Thymus (tissue), 14 donors: ENCODE results near the gene ADAMTS1. TPM values are rescaled to one million over a fixed set of nuclear protein-coding genes. Genes with fewer than 3 reads are reported as not detected.

Experiments used
- DNase-seq, 9 donors: peaks; one replicate each; pipeline ENCODE4 v3.0.0-alpha.2; 2013; ENCODE audit warnings: low spot score in 9 of 9, low read depth in 6 of 9, missing footprints in 1 of 9
- H3K27ac ChIP-seq, 2 donors: one replicate each; pipeline ENCODE4 v1.5.1; 2013; ENCODE audit warnings: control low read depth in 1 of 2, low read depth in 1 of 2, low read length in 1 of 2, mild to moderate bottlenecking in 1 of 2, moderate library complexity in 1 of 2
- H3K27me3 ChIP-seq, 2 donors: one replicate each; pipeline ENCODE4 v1.5.1; 2013; ENCODE audit warnings: low read length in 1 of 2; ENCODE audit not compliant: control insufficient read depth in 2 of 2, insufficient read depth in 1 of 2
- H3K36me3 ChIP-seq, 2 donors: one replicate each; pipeline ENCODE4 v1.5.1; 2013; ENCODE audit warnings: low read length in 1 of 2, mild to moderate bottlenecking in 1 of 2, moderate library complexity in 1 of 2; ENCODE audit not compliant: control insufficient read depth in 2 of 2, insufficient read depth in 2 of 2
- H3K4me1 ChIP-seq, 2 donors: one replicate each; pipeline ENCODE4 v1.5.1; 2013; ENCODE audit warnings: low read length in 2 of 2; ENCODE audit not compliant: control insufficient read depth in 2 of 2, insufficient read depth in 2 of 2
- H3K4me3 ChIP-seq, 2 donors: one replicate each; pipeline ENCODE4 v1.5.1; 2013; ENCODE audit warnings: low read length in 2 of 2, control low read depth in 1 of 2, mild to moderate bottlenecking in 1 of 2
- H3K9me3 ChIP-seq, 2 donors: one replicate each; pipeline ENCODE4 v1.5.1; 2013; ENCODE audit warnings: low read length in 1 of 2, mild to moderate bottlenecking in 1 of 2; ENCODE audit not compliant: control insufficient read depth in 2 of 2, insufficient read depth in 1 of 2
- WGBS: extraction: QIAGEN DNeasy Blood & Tissue Kit; methylation state at CpG from one replicate; pipeline ENCODE4 v1.1.7; 2013; 5-methylcytosine and 5-hydroxymethylcytosine counted together
- long read RNA-seq, 10 donors: transcript quantifications; one replicate each; lab custom pipeline, GENCODE V29; 2026
- polyA plus RNA-seq: library from polyadenylated mRNA; stranded (reverse); fragments of 200-250 nt; gene quantifications from one replicate; pipeline ENCODE4 v1.2.3, GENCODE V29; 2013
- total RNA-seq: library from RNA; stranded (reverse); fragments of 120-200 nt; gene quantifications from one replicate; pipeline ENCODE4 v1.2.4, GENCODE V29; 2013
- donor health status: healthy.

ADAMTS1 gene
- total RNA-seq, result 2.0 TPM
- 18.3 TPM for polyA plus RNA-seq
- long read RNA-seq, donor 1, result 0 reads
- long read RNA-seq, donor 2, full-length matches to known transcripts, result 4 of 4 reads
- long read RNA-seq, donor 2, partial matches to known transcripts, result 0 of 4 reads
- long read RNA-seq, donor 2, other reads (novel, unspliced or antisense), result 0 of 4 reads
- long read RNA-seq, donor 3, full-length matches to known transcripts, result 1 of 1 reads
- long read RNA-seq, donor 3, partial matches to known transcripts, result 0 of 1 reads
- long read RNA-seq, donor 3, other reads (novel, unspliced or antisense), result 0 of 1 reads
- long read RNA-seq, donor 4, result 0 reads
- long read RNA-seq, donor 5, full-length matches to known transcripts, result 7 of 7 reads
- long read RNA-seq, donor 5, partial matches to known transcripts, result 0 of 7 reads
- long read RNA-seq, donor 5, other reads (novel, unspliced or antisense), result 0 of 7 reads
- long read RNA-seq, donor 6, full-length matches to known transcripts, result 2 of 2 reads
- long read RNA-seq, donor 6, partial matches to known transcripts, result 0 of 2 reads
- long read RNA-seq, donor 6, other reads (novel, unspliced or antisense), result 0 of 2 reads
- long read RNA-seq, donor 7, result 0 reads
- long read RNA-seq, donor 8, partial matches to known transcripts, result 0 of 1 reads
- long read RNA-seq, donor 8, other reads (novel, unspliced or antisense), result 0 of 1 reads
- long read RNA-seq, donor 9, result 0 reads
- long read RNA-seq, donor 10, result 0 reads

DNA sequence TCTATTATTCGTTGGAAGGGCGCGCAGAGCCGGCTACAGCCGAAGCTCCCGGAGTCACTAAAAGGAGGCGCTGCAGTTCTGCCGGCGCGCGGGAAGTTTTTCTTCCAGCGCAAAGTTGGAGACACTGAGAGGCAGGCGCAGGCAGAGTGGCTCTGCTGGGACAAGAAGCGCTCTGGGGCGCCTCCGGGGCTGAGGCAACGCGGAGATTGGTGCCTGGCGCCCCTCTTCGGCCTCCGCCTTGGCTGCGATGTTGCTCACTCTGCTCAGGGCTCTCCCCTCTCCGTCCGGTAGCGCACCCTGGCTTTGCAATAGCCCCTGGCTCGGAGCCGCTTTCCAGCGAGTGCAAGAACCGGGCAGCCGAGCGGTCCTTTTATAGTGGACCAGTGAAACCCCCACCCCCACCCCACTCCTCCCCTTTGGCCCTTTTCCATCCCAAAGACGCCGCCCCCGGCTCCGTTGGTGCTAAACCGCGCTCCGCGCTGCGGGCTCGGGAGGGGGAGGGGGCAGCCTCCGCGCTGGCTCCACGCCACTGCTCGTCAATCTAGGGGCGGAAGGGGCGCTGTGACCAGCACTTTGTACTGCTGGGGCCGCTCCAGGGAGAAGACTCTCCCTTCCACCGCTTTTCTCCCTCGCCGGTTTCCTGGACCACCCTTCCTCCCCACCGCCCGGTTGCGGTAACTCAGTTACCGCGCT is at the start of gene ADAMTS1:
TSS of gene ADAMTS1 (minus strand) at position 344 of the 693 bp plus-strand sequence. CDS start 455 bp downstream, outside the sequence.
- peak in 2 of 9 donors; percentile 9 to 41 for DNase-seq
- peaks cover 32 to 52% of the 10 kb centered on the region in 2 donors for H3K27me3 ChIP-seq
- peaks cover 32 to 33% of the 10 kb centered on the region in 2 donors for H3K4me1 ChIP-seq
- WGBS, result under 1% methylated on average over 56 of the region's 56 CpGs
- H3K36me3 ChIP-seq, result peaks cover 0 to 5% of the 10 kb centered on the region in 2 donors
- H3K9me3 ChIP-seq, result no peaks in the 10 kb centered on the region
- peak within 1 kb of the TSS; percentile 52 to 67 for H3K4me3 ChIP-seq
- peak within 1 kb of the TSS; percentile 66 to 86 for H3K27ac ChIP-seq

DNA sequence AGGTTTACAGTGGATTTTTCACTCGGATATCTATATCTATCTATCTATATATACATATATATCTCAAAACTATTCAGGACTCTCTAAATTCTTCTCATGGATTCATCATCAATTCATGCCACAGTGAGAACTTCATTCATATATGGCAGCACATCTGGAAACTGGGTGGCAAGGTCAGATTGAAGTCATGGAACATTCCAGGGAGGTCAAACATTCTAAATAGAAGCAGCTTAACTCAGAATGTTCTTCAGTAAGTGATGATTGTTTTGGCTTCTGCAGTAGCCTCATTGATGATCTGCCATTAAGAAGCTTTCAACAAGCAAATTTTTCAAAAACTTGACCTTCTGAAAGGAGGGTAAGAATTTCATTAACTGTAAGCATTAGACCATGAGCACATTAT is 46.9 kb upstream of the ADAMTS1 start:
- H3K36me3 ChIP-seq, result no peaks in the 10 kb centered on the region
- DNase-seq, result no peak
- no peaks in the 10 kb centered on the region for H3K27me3 ChIP-seq
- WGBS, result 86% methylated on average over 1 of the region's 1 CpG
- no peak overlapping the region for H3K4me3 ChIP-seq
- no peaks in the 10 kb centered on the region for H3K4me1 ChIP-seq
- no peak overlapping the region for H3K27ac ChIP-seq
- no peaks in the 10 kb centered on the region for H3K9me3 ChIP-seq

DNA sequence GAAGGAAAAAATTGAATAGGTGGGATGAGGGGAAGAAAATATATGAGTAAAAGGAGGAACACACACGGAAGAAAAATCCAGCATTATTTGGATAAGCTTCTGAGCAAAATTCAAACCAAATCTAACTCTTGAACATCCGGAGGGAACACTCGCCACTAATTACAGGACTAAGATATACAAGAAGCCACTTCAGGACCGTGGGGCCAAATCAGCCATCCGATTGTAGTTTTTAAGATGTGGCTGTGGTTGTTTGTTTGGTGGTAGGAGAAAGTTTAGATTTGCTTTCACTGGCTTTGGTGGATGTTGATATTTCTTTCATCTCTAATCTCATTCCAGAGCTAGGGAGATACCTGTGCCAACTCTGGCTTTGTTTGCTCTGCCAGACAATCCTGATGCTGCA is 43.7 kb upstream of the ADAMTS1 start:
- Histone ChIP-seq H3K4me3 (no peak overlapping the region), H3K36me3 (no peaks in the 10 kb centered on the region), H3K27ac (no peak overlapping the region), H3K4me1 (no peaks in the 10 kb centered on the region), H3K27me3 (no peaks in the 10 kb centered on the region), H3K9me3 (no peaks in the 10 kb centered on the region)
- DNase-seq, result no peak
- 92% methylated on average over 5 of the region's 5 CpGs for WGBS

DNA sequence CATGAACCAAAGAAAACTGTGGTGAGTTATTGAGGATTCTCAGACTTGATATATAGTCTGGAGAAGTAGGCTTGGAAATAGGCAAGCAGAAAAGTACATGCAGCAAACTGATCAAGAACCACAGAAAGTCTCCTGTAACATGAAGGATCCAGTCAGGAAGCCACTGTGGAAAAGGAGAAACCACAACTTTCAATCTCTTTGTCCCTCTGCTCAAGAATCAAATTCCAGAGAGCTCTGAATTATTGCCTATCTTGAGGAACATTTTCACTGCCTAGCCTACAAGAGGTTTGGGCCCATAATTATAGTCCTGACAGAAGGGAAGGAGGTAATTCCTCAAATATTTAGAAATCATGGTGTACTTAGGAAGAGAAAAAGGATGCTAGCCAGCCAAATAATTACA is 43.0 kb upstream of the ADAMTS1 start:
- Histone ChIP-seq H3K36me3 (no peaks in the 10 kb centered on the region), H3K27me3 (no peaks in the 10 kb centered on the region), H3K9me3 (no peaks in the 10 kb centered on the region), H3K4me3 (no peak overlapping the region), H3K27ac (no peak overlapping the region), H3K4me1 (no peaks in the 10 kb centered on the region)
- DNase-seq, result no peak

GRCh38 chr21:26887251-26887650 is 42.0 kb upstream of the ADAMTS1 start:
- 83% methylated on average over 3 of the region's 3 CpGs for WGBS
- H3K36me3 ChIP-seq, result no peaks in the 10 kb centered on the region
- H3K27ac ChIP-seq, result no peak overlapping the region
- no peaks in the 10 kb centered on the region for H3K27me3 ChIP-seq
- no peaks in the 10 kb centered on the region for H3K4me1 ChIP-seq
- no peak for DNase-seq
- H3K4me3 ChIP-seq, result no peak overlapping the region
- no peaks in the 10 kb centered on the region for H3K9me3 ChIP-seq

DNA sequence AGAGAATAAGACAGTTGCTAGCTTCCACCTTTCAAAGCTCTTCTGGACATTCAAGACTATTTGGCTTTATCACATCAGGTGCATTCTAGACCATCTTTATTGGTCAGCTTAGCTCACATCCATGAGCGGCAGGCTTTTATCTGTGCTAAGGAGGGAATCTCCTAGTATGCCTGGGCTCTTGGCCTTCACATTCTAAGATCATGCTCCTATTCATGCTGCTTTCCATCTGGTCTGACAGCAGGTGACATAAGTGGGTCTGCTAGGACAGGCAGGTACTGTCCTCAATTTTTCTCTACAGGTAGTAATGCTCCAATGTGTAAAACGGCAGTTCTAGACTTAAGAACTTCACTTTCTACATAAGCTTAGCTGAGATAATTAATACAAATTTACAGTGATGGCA is 39.2 kb upstream of the ADAMTS1 start:
- no peak overlapping the region for H3K27ac ChIP-seq
- H3K27me3 ChIP-seq, result no peaks in the 10 kb centered on the region
- 98% methylated on average over 2 of the region's 2 CpGs for WGBS
- no peaks in the 10 kb centered on the region for H3K9me3 ChIP-seq
- no peak overlapping the region for H3K4me3 ChIP-seq
- no peak for DNase-seq
- H3K36me3 ChIP-seq, result no peaks in the 10 kb centered on the region
- no peaks in the 10 kb centered on the region for H3K4me1 ChIP-seq

- Histone ChIP-seq H3K27me3 (no peaks in the 10 kb centered on the region), H3K9me3 (no peaks in the 10 kb centered on the region), H3K4me3 (no peak overlapping the region), H3K36me3 (no peaks in the 10 kb centered on the region), H3K4me1 (no peaks in the 10 kb centered on the region), H3K27ac (no peak overlapping the region)
- no peak for DNase-seq
- WGBS, result 81% methylated on average over 2 of the region's 2 CpGs
Observed at GRCh38 chr21:26883768-26884167, 38.6 kb upstream of the ADAMTS1 start.

DNA sequence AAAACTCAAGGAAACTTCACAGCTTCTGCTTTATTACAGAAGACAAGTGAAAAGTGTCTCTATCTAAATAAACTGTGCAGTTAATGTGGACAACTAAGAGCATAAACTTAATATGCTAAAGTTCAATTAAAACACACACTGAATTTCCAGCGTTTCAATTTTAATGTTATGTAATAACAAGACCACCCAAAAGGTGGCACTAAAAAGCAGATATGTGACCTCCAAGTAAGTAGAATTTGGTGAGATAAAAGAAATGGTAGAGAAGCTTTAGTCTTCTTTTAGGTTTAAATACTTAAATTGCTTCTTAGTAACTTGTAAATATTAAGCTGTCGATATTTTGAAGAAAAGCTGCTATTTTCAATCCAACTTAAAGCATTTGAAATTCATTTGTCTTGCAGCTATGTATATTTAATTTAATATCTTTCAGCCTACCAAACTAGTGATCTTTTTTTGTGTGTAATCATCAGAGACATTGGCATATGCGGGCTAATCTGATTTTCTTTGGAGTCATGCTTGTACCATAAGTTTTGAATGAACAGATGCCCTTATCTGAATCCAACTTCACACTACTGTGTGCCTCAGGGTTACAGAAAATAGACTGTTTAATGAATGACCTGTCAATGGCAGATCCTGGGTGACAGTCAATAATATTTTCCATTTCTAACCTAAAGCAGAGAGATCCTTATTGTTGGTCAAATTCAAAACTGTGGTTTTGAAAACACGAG is 36.5 kb upstream of the ADAMTS1 start:
- no peak for DNase-seq
- 60% methylated on average over 4 of the region's 4 CpGs for WGBS

More for the DNA sequence above, 36.5 kb upstream of the ADAMTS1 start:
- Histone ChIP-seq H3K4me3 (no peak overlapping the region), H3K36me3 (no peaks in the 10 kb centered on the region), H3K27ac (no peak overlapping the region), H3K4me1 (no peaks in the 10 kb centered on the region), H3K9me3 (no peaks in the 10 kb centered on the region), H3K27me3 (no peaks in the 10 kb centered on the region)
